GM13976 (cell line): ENCODE results near the gene MYOG.

Experiments used
- DNase-seq: peaks from one replicate; pipeline ENCODE4 v3.0.0; 2012; ENCODE audit warnings: low spot score
- in situ Hi-C: fragments of 300-500 bp; cut with MboI; formaldehyde crosslinking; loops from one replicate; pipeline ENCODE4 v1.12.0; 2022; ENCODE audit warnings: low sequenced_read_pairs, mixed read lengths, inconsistent platforms; ENCODE audit not compliant: unreplicated experiment
- TF ChIP-seq, protein P1 (sequence below): IDR thresholded peaks from 2 replicates; pipeline ENCODE4 v1.5.1; 2012; ENCODE audit warnings: borderline replicate concordance, mild to moderate bottlenecking; ENCODE audit not compliant: insufficient read depth; ENCODE audit errors: extremely low read depth, missing control alignments, control extremely low read depth

Gene MYOG

DNA sequence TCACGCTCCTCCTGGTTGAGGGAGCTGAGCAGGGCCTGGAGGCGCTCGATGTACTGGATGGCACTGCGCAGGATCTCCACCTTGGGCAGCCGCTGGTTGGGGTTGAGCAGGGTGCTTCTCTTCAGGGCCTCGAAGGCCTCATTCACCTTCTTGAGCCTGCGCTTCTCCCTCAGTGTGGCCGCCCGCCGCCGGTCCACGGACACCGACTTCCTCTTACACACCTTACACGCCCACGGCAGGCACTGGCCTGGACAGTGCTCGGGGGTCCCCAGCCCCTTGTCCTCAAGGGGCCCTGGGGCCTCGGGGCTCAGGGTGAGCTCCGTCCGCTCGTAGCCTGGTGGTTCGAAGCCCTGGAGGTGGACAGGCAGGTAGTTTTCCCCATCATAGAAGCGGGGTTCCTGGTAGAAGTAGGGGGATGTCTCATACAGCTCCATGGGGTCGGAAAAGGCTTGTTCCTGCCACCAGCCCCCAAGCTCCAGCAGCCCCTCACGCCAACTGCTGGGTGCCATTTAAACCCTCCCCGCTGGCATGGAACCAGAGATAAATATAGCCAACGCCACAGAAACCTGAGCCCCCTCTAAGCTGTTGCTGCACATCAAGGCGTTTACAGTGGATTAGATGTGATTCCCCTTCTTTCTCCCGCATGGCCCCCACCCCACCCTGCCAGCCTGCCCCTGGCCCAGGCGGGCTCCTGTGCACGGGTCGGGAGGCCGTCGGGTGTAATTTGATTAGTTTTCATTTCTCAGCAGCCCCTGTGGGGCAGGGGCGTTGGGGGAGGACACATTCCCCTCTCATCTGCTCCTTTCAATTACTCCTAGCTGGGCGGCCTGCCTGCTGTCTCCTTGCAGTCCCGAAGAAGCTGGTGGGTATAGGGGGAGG lies at the start of gene MYOG:
MYOG (minus strand) TSS at position 485 of the 879 bp plus-strand sequence; CDS start at position 434, 51 bp downstream.
- TF ChIP-seq, protein P1, sequence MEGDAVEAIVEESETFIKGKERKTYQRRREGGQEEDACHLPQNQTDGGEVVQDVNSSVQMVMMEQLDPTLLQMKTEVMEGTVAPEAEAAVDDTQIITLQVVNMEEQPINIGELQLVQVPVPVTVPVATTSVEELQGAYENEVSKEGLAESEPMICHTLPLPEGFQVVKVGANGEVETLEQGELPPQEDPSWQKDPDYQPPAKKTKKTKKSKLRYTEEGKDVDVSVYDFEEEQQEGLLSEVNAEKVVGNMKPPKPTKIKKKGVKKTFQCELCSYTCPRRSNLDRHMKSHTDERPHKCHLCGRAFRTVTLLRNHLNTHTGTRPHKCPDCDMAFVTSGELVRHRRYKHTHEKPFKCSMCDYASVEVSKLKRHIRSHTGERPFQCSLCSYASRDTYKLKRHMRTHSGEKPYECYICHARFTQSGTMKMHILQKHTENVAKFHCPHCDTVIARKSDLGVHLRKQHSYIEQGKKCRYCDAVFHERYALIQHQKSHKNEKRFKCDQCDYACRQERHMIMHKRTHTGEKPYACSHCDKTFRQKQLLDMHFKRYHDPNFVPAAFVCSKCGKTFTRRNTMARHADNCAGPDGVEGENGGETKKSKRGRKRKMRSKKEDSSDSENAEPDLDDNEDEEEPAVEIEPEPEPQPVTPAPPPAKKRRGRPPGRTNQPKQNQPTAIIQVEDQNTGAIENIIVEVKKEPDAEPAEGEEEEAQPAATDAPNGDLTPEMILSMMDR = no peak
- in situ Hi-C loops = no loop called here
- DNase-seq = peak; percentile 25

DNA sequence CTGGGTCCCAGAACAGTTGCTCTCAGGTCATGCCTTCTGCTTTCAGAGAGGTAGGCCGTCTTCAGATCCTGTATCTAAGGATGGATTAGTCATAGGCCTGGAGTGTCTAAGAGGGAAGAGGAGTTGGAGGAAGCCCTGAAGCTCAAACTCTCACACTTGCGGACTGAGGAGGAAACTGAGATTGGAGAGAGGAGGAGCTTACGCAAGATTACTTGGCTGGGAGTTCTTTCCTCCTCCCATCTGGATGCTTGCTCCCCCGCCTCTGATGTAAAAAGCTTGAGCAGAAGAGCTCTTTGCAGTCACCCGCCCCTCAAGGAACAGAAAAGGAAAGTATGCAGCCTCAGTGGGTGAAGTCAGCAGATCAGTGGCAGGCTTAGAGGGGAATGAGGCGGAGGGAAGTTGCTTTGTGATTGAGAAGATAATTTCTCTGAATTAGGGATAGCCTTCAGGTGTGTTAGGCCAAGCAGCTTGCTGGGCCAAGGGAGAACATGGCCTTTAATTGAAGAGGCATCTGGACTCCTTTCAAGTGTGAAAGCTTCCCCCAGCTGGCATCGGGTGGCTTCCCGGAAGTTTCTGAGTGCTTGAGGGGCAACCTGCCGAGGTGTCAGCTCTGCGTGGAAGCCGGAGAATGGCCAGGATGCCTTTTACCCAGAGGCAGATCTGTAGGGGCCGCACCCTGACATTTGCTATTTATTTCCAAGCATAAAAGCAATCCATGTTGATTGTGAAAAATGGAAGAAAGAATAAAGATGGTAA lies 48.3 kb upstream of the MYOG start:
- TF ChIP-seq, protein P1 = no peak
- DNase-seq = no peak
- in situ Hi-C loops = no loop called here

DNA sequence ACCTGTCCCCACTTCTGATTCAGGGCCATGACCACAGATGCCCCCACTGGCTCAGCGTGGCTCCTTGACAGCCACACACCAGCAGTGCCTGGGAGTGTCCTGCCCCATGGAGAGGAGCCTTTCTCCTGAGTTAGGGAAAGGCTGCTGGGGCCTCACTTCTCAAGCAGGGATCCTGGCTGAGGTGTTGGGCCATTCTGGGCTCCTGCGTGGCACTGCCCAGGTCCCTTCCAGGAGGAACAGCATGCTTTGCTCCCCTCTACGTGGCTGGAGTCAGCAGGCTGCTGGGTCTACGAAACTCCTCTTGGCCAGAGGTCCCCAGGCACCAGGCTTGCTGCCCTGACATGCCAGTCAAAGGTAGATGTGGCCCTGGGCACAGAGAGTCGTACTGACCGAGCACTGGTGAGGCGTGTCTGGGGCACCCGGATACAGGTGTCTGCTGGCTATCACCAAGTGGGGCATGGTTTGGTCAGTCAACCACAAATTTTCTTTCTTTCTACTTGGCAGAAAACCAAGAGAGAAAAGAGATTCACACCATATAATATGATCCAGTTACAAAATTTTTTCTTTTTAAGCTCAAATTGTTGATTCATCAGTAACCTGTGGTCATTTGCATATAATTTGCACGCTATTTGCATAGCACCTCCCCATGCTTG lies 45.9 kb upstream of the MYOG start:
- no peak for DNase-seq
- in situ Hi-C loops = no loop called here
- TF ChIP-seq, protein P1 = no peak

GRCh38 chr1:203130358-203130985 lies 44.7 kb upstream of the MYOG start:
- TF ChIP-seq, protein P1 = no peak
- no peak for DNase-seq
- in situ Hi-C loops = no loop called here

GRCh38 chr1:203129501-203130231 lies 43.9 kb upstream of the MYOG start:
- in situ Hi-C loops = no loop called here

More at GRCh38 chr1:203129501-203130231, 43.9 kb upstream of the MYOG start:
- TF ChIP-seq, protein P1 = no peak
- no peak for DNase-seq
